ENCODE data around the gene NT5C2. TPM values are rescaled to one million over a fixed set of nuclear protein-coding genes. Genes with fewer than 3 reads are reported as not detected.

The NT5C2 gene
- total and polyA plus RNA-seq, 2 of the 4 experiments (the other 2 are of a cell fraction): 60.0 to 65.1 TPM

DNA sequence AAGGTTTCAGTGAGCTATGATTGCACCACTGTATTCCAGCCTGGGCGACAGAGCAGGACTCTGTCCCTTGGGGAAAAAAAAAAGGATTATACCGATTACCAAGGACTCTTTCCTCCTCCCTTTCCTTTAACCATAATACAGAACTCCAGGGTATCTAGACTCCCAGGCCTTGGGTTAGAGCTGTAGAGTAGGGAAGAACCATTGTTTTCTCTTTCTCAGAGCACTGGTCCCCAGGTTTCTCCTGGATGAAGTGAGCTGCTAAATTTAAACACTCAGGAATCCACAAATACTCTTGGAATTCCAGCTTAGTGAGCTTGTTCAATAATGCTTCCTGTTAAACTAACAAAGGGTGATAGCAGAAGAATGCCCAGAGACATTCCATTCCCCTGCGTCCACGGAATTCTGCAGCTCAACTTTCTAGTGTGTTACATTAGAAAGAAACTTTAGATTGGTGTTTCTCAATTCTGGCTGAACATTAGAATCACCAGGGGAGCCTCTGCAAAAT, 38.0 kb upstream of the NT5C2 start:
- Histone ChIP-seq H2BK15ac (ENCODE audit: low read depth, low read length) (peak overlapping the region; percentile 100; the same call in 2 of the 3 replicates), H3K27me3 (ENCODE audit: control insufficient read depth, insufficient read depth, low read length) (no peaks in the 10 kb centered on the region), H4K5ac (ENCODE audit: low read depth, low read length) (peak overlapping the region; percentile 99), H2AK5ac (ENCODE audit: low read depth, low read length) (peak overlapping the region; percentile 99), H3K4me3 (ENCODE audit: insufficient read depth, low read depth, low read length) (no peak overlapping the region), H4K91ac (ENCODE audit: insufficient read depth, low read depth, low read length) (peak overlapping the region; percentile 100), H2AFZ (replicated peaks; ENCODE audit: low read length, poor library complexity) (no peak overlapping the region), H4K20me1 (ENCODE audit: insufficient read depth, low read length) (no peaks in the 10 kb centered on the region), H3K14ac (replicated peaks; ENCODE audit: low read depth, low read length) (peak overlapping the region; percentile 96), H3K27ac (ENCODE audit: insufficient read depth, low read length) (peak overlapping the region; percentile 93), H3K36me3 (ENCODE audit: control insufficient read depth, insufficient read depth, low read length) (no peaks in the 10 kb centered on the region), H3K9ac (ENCODE audit: low read depth, low read length) (peak overlapping the region; percentile 71), H3K23ac (ENCODE audit: low read depth, low read length) (peak overlapping the region; percentile 98), H2BK5ac (ENCODE audit: low read depth, low read length, poor library complexity, severe bottlenecking) (peak overlapping the region; percentile 99), H3K18ac (ENCODE audit: low read depth, low read length) (peak overlapping the region; percentile 95), H2BK120ac (ENCODE audit: low read depth, low read length) (peak overlapping the region; percentile 100), H3K79me1 (ENCODE audit: low read depth in 1 of 2, low read length in 2 of 2) (peaks cover 0 to 13% of the 10 kb centered on the region in 2 experiments; a peak in 1 of 4 replicates), H3K4ac (ENCODE audit: low read depth, low read length) (peak overlapping the region; percentile 100), H3K9me1 (ENCODE audit: insufficient read depth, low read length) (peaks cover 6% of the 10 kb centered on the region), H2AK9ac (replicated peaks; ENCODE audit: low read depth, low read length, poor library complexity) (peak overlapping the region; percentile 84), H2BK20ac (ENCODE audit: low read depth, low read length) (peak overlapping the region; percentile 100), H3K56ac (ENCODE audit: extremely low read depth, insufficient read depth, low read length) (peak overlapping the region; percentile 95), H3K9me3 (ENCODE audit: control insufficient read depth, insufficient read depth, low read length) (no peaks in the 10 kb centered on the region), H3K4me1 (ENCODE audit: control insufficient read depth, insufficient read depth, low read length) (peaks cover 19% of the 10 kb centered on the region), H3K4me2 (ENCODE audit: low read depth, low read length) (peak overlapping the region; percentile 69), H4K8ac (ENCODE audit: low read depth in 2 of 2, low read length in 2 of 2) (peak overlapping the region; percentile 97)
- no TSS peak for BruUV-seq (replicated peaks)
- CTCF ChIA-PET: interaction anchor here (1.4 kb wide), 1 partner anchor 13 kb away, joined by 7 read pairs; no protein-coding TSS in a partner anchor
- peak; percentile 83 for ATAC-seq (ENCODE audit: low read depth)
- intact Hi-C loops (cut with micrococcal nuclease): loop anchor here (1.0 kb wide), 1 partner anchor 39 kb away; no protein-coding TSS in a partner anchor
- POLR2A ChIA-PET (ENCODE audit: unreplicated experiment): interaction anchor here (0.6 to 1.0 kb wide), 3 partner anchors 39 to 84 kb away, joined by 3 to 13 read pairs (median 4); no protein-coding TSS in a partner anchor
- in situ Hi-C loops (cut with MboI; ENCODE audit: low sequenced_read_pairs): loop anchor here (5.0 kb wide), 1 partner anchor 39 kb away; the partner anchor contains the start of gene NT5C2
- dilution Hi-C loops (cut with HindIII; ENCODE audit: low sequenced_read_pairs, unreplicated experiment): no loop called here
- no CpG with 5 or more reads among the region's 4 CpGs for WGBS, 2 experiments (ENCODE audit: extremely low coverage in 2 of 2, insufficient read length in 1 of 2)
- peak; percentile 97 for DNase-seq
- TF ChIP-seq, protein P1, sequence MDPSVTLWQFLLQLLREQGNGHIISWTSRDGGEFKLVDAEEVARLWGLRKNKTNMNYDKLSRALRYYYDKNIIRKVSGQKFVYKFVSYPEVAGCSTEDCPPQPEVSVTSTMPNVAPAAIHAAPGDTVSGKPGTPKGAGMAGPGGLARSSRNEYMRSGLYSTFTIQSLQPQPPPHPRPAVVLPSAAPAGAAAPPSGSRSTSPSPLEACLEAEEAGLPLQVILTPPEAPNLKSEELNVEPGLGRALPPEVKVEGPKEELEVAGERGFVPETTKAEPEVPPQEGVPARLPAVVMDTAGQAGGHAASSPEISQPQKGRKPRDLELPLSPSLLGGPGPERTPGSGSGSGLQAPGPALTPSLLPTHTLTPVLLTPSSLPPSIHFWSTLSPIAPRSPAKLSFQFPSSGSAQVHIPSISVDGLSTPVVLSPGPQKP (IDR thresholded peaks at IDR 0.05; ENCODE audit: borderline replicate concordance, low read depth, low read length): no peak
- TF ChIP-seq BHLHE40 (IDR thresholded peaks at IDR 0.05; ENCODE audit: low read depth, low read length) (no peak), CHD1 (IDR thresholded peaks at IDR 0.05; ENCODE audit: low read depth, low read length) (no peak), SMC3 (IDR thresholded peaks at IDR 0.05; ENCODE audit: low read depth, low read length) (no peak), RCOR1 (IDR thresholded peaks at IDR 0.05; ENCODE audit: insufficient replicate concordance, low read length) (peak; percentile 72), NFE2L2 (IDR thresholded peaks at IDR 0.05; ENCODE audit: low read depth, low read length) (no peak), RAD21 (IDR thresholded peaks at IDR 0.05; ENCODE audit: low read length) (0 out of 2 replicates have a peak, but pooled peaks have one; percentile 11), CEBPB (IDR thresholded peaks at IDR 0.05; ENCODE audit: low read depth, low read length) (peak; percentile 81), MAFK (IDR thresholded peaks at IDR 0.05; ENCODE audit: low read depth, low read length) (no peak), MAZ (IDR thresholded peaks at IDR 0.05; ENCODE audit: borderline replicate concordance, low read depth, low read length) (no peak), FOS (IDR thresholded peaks at IDR 0.05; ENCODE audit: low read depth, low read length) (peak; percentile 44; the same call in 1 of the 2 replicates), POLR2A (IDR thresholded peaks at IDR 0.05; ENCODE audit: low read depth, low read length) (no peak), MXI1 (IDR thresholded peaks at IDR 0.05; ENCODE audit: borderline replicate concordance, low read depth, low read length) (no peak)
- TF ChIP-seq, protein P2, sequence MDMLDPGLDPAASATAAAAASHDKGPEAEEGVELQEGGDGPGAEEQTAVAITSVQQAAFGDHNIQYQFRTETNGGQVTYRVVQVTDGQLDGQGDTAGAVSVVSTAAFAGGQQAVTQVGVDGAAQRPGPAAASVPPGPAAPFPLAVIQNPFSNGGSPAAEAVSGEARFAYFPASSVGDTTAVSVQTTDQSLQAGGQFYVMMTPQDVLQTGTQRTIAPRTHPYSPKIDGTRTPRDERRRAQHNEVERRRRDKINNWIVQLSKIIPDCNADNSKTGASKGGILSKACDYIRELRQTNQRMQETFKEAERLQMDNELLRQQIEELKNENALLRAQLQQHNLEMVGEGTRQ (IDR thresholded peaks at IDR 0.05; ENCODE audit: low read depth, low read length): no peak

Measured in IMR-90 (cell line).